Left renal pelvis (tissue), 4 donors: ENCODE results near the gene IFNA14. TPM values are rescaled to one million over a fixed set of nuclear protein-coding genes. Genes with fewer than 3 reads are reported as not detected.
"Not testable (repeated sequence)": the region's sequence is repeated elsewhere in the genome, so short reads cannot be mapped to it uniquely, and the experiment has no call there.

Experiments
- DNase-seq, 4 donors: peaks; one replicate each; pipeline ENCODE4 v3.0.0-alpha.2; 2013; ENCODE audit warnings: low read depth in 4 of 4, low spot score in 3 of 4
- polyA plus RNA-seq, 4 donors: library from polyadenylated mRNA; unstranded; fragments of 120-200 nt; gene quantifications; one replicate each; pipeline ENCODE4 v1.2.1, GENCODE V29; 2013; ENCODE audit not compliant: insufficient read length in 4 of 4

Gene IFNA14
- polyA plus RNA-seq, 4 donors, result not detected

DNA sequence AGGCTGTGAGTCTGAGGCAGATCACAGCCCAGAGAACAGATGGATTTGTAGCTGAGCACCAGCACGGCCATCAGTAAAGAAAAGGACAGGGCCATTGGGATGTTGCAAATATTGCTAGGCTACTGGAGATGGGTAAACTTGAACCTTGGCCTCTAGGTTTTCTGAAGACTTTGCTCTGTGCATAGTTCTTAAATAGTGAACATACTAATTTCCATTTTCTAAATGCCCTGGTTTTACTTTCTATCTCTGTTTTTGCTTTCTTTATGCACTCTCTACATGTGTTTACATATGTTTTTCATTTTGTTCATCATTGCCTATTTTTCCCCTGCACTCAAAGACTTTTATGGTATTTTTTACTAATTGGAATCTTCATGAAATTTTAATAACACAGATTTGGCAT is 22.6 kb downstream of the IFNA14 start, which contains the start of gene IFNA16:
Gene IFNA16, minus strand, starts transcription at position 101 of the 400 bp plus-strand sequence. Its CDS starts 6 bp downstream, at position 95.
- DNase-seq, result not testable (repeated sequence)

DNA sequence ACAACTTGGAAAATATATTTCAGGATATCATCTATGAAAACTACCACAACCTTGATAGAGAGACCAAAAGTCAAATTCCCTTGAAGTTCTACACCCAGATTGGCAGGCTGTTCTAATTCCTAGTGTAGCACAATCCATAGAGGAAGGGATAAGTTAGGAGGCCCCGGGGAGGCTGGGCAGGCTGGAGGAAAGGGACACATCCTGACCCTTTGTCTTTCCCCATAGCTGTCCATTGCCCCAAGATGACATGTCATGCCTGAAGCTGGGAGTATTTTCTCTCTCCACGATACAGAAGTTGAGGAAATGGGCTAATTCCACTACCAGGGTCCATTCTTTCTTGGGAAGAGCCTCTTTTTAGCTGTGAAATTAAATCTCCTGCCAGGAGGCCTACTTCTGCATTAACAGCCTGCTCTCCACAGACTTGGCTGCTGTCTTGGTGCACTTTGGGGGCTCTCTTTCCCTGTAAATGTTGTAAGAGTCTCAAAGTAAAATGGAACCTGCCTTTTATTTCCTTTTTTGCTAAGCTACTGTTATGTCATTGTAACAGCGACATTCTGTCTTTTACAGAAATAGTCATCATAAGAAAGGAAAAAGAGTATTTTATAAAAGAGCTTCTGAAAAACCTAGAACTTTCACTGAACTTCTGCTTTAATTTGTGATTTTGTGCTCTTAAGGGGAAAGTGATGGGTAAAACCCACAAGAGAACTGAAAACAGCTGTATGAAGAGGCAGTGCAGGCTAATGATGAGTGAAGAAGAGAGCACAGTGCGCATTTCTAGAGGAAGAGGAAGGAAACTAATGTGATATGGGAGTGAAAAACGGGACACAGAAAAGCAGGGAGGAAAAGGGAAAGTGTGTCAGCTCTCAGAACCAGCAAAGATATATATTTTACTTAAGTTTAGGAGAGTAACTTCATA is 26.1 kb downstream of the IFNA14 start:
- not testable (repeated sequence) for DNase-seq

DNA sequence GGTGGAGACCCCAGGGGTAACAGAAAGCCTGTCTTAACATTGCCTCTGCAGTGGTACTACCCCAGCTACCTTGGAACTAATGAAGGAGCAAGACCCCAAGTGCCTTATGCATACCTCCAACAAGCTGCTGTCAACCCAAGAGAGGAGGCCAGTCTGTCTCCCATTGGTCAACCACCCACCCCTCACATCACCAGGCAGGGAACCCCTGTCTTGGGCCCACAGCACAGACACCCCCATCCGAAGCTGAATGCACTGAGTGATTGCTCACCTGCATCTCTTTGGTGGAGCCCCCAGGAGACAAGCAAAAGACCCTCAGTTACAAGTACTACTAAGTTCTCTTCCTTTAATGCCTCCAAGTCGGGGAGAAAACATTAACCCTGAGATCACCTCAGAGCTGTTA is 27.6 kb downstream of the IFNA14 start:
- DNase-seq, result not testable (repeated sequence)

DNA sequence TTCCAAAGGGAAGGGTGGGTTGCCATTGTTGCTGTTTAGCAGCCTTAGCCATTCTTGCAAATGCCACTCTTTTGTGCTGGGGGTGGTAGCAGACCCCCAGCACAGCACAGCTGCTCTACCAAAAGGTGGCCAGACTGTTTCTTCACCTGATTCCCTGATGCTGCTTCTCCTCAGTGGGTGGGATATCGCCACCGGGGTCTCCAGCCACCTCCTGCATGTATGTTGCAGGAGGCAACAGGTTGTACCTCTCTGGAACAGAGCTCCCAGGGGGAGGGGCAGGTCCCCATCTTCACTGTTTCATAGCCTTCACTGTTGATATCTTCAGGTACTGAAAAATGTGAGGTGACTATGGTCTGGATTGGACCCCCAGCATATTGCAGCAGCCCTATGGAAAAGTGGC is 29.0 kb downstream of the IFNA14 start:
- DNase-seq, result not testable (repeated sequence)

DNA sequence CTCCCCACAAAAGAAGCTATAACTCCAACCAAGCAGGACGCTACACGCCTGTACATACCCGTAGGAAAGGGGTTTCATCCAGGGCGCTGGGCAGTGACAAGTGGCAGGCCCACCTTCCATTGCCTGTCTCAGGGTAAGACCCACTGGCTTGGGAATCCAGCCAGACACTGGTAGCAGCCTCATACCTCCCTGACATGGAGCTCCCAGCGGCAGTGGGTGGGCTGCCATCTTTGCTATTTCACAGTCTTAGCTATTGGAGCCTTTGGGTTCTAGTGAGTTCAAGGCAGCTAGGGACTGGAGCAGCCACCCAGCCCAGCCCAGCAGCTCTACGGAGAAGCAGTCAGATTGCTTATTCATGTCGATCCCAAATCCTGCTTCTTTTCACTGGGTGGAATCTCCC is 29.5 kb downstream of the IFNA14 start:
- no peak for DNase-seq

DNA sequence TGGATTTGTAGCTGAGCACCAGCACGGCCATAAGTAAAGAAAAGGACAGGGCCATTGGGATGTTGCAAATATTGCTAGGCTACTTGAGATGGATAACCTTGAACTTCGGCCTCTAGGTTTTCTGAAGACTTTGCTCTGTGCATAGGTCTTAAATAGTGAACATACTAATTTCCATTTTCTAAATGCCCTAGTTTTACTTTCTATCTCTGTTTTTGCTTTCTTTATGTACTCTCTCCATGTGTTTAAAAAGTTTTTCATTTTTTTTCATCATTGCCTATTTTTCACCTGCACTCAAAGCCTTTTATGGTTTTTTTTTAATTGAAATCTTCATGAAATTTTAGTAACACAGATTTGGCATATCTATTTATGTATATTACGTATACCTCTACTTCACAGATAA is 32.8 kb downstream of the IFNA14 start, which contains the start of gene IFNA10:
Gene IFNA10, minus strand, starts transcription at position 101 of the 400 bp plus-strand sequence. Its CDS starts 46 bp downstream, at position 55.
- DNase-seq, result not testable (repeated sequence)

DNA sequence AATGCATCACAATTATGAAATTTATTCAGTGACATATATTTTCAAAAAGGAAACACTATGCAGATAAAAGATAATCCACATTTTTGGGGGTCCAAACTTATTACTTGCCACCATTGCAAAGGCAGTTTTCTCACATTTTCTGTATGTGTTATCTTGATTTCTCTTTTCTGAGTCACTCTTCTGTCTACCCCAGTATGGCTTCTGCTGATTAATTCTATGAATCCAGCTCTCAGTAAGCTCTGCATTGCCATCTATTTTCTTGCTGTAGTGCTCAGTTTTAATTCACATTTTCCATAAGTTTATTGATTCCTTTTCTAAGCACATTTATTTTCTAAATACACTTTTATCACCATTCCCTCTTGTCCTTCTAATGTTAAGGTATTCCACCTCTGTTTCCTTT is 34.6 kb downstream of the IFNA14 start:
- DNase-seq, result no peak

DNA sequence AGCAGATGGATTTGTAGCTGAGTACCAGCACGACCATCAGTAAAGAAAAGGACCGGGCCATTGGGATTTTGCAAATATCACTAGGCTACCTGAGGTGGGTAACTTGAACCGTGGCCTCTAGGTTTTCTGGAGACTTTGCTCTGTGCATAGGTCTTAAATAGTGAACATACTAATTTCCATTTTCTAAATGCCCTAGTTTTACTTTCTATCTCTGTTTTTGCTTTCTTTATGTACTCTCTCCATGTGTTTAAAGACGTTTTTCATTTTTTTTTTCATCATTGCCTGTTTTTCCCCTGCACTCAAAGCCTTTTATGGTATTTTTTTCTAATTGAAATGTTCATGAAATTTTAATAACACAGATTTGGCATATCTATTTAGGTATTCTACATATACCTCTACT is 37.7 kb downstream of the IFNA14 start, which contains the start of gene IFNA7:
Gene IFNA7, minus strand, starts transcription at position 101 of the 400 bp plus-strand sequence. Its CDS starts 40 bp downstream, at position 61.
- not testable (repeated sequence) for DNase-seq

DNA sequence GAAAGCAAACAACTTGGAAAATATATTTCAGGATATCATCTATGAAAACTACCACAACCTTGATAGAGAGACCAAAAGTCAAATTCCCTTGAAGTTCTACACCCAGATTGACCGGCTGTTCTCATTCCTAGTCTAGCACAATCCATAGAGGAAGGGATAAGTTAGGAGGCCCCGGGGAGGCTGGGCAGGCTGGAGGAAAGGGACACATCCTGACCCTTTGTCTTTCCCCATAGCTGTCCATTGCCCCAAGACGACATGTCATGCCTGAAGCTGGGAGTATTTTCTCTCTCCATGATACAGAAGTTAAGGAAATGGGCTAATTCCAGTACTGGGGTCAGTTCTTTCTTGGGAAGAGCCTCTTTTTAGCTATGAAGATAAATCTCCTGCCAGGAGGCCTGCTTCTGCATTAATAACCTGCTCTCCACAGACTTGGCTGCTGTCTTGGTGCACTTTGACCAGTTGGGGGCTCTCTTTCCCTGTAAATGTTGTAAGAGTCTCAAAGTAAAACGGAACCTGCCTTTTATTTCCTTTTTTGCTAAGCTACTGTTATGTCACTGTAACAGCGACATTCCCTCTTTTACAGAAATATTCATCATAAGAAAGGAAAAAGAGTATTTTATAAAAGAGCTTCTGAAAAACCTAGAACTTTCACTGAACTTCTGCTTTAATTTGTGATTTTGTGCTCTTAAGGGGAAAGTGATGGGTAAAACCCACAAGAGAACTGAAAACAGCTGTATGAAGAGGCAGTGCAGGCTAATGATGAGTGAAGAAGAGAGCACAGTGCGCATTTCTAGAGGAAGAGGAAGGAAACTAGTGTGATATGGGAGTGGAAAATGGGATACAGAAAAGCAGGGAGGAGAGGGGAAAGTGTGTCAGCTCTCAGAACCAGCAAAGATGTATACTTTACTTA is 44.7 kb downstream of the IFNA14 start:
- DNase-seq, result not testable (repeated sequence)

Other genes starting within 250 kb of the IFNA14 start
- 1 to 10 TPM; 3.1 to 5.1 (median 3.4) TPM for gene HACD4, start 208.4 kb downstream of the IFNA14 start, polyA plus RNA-seq
- gene IFNB1, start 162.1 kb downstream of the IFNA14 start, polyA plus RNA-seq, result not detected
- gene IFNW1, start 98.2 kb downstream of the IFNA14 start, polyA plus RNA-seq, result not detected
- under 1 TPM in 1 of 4 donors, not detected in 3; 0.15 TPM for gene IFNA21, start 73.3 kb downstream of the IFNA14 start, polyA plus RNA-seq
- not detected for gene IFNA4, start 52.4 kb downstream of the IFNA14 start, polyA plus RNA-seq
- gene IFNA7, start 37.8 kb downstream of the IFNA14 start, polyA plus RNA-seq, result not detected
- not detected for gene IFNA10, start 32.9 kb downstream of the IFNA14 start, polyA plus RNA-seq
- gene IFNA16, start 22.7 kb downstream of the IFNA14 start, polyA plus RNA-seq, result not detected
- gene IFNA17, start 11.8 kb downstream of the IFNA14 start, polyA plus RNA-seq, result not detected
- gene IFNA5, start 65.3 kb upstream of the IFNA14 start, polyA plus RNA-seq, result not detected
- 10 to 100 TPM; 46.3 to 62.3 (median 49.8) TPM for gene KLHL9, start 95.4 kb upstream of the IFNA14 start, polyA plus RNA-seq
- gene IFNA6, start 110.9 kb upstream of the IFNA14 start, polyA plus RNA-seq, result not detected
- not detected for gene IFNA13, start 128.1 kb upstream of the IFNA14 start, polyA plus RNA-seq
- gene IFNA2, start 145.4 kb upstream of the IFNA14 start, polyA plus RNA-seq, result not detected
- not detected for gene IFNA8, start 169.1 kb upstream of the IFNA14 start, polyA plus RNA-seq
- not detected for gene IFNA1, start 200.4 kb upstream of the IFNA14 start, polyA plus RNA-seq
- gene IFNE, start 242.3 kb upstream of the IFNA14 start, polyA plus RNA-seq, result under 1 TPM in 3 of 4 donors, not detected in 1; 0.19 to 0.47 (median 0.20) TPM